Measurements from ENCODE around the gene BAZ2B. TPM values are rescaled to one million over a fixed set of nuclear protein-coding genes. Genes with fewer than 3 reads are reported as not detected.

BAZ2B gene
- total and polyA plus RNA-seq, 7 donors, result 7.6 to 156 (median 105) TPM

- Histone ChIP-seq H3K27me3 (no peaks in the 10 kb centered on the region), H3K27ac (no peak overlapping the region), H3K4me3 (no peak overlapping the region), H3K4me1 (peaks cover 0 to 6% (median 0%) of the 10 kb centered on the region in 4 donors), H3K9me3 (no peaks in the 10 kb centered on the region), H3K36me3 (no peaks in the 10 kb centered on the region)
- intact Hi-C loops (cut with DNase I), result no loop called here
- TF ChIP-seq CTCF (IDR thresholded peaks at IDR 0.05) (no peak), EP300 (IDR thresholded peaks at IDR 0.05) (no peak), POLR2A (IDR thresholded peaks at IDR 0.05) (no peak), POLR2AphosphoS5 (IDR thresholded peaks at IDR 0.05) (no peak)
- WGBS, 2 donors, result 95 to 96% methylated on average over 3 of the region's 3 CpGs
- DNase-seq, result no peak
These were observed 91.3 kb downstream of the BAZ2B start for GRCh38 chr2:159525012-159525411.

- peaks cover 0 to 26% (median 15%) of the 10 kb centered on the region in 4 donors for H3K4me1 ChIP-seq
- no peaks in the 10 kb centered on the region for H3K27me3 ChIP-seq
- no peak for TF ChIP-seq CTCF (IDR thresholded peaks at IDR 0.05)
- TF ChIP-seq POLR2AphosphoS5 (IDR thresholded peaks at IDR 0.05), result no peak
- no peak for TF ChIP-seq POLR2A (IDR thresholded peaks at IDR 0.05)
- no peak for TF ChIP-seq EP300 (IDR thresholded peaks at IDR 0.05)
- H3K4me3 ChIP-seq, result no peak overlapping the region
- H3K9me3 ChIP-seq, result no peaks in the 10 kb centered on the region
- H3K27ac ChIP-seq, result no peak overlapping the region
- intact Hi-C loops (cut with DNase I), result no loop called here
- no peak for DNase-seq
- H3K36me3 ChIP-seq, result no peaks in the 10 kb centered on the region
- 85 to 88% methylated on average over 2 of the region's 2 CpGs for WGBS, 2 donors
These were observed 95.1 kb downstream of the BAZ2B start for GRCh38 chr2:159521272-159521671.

GRCh38 chr2:159518321-159519005 is 97.9 kb downstream of the BAZ2B start:
- DNase-seq, result no peak
- TF ChIP-seq POLR2AphosphoS5 (IDR thresholded peaks at IDR 0.05) (no peak), CTCF (IDR thresholded peaks at IDR 0.05) (no peak), EP300 (IDR thresholded peaks at IDR 0.05) (no peak), POLR2A (IDR thresholded peaks at IDR 0.05) (no peak)
- no peaks in the 10 kb centered on the region for H3K36me3 ChIP-seq
- no peaks in the 10 kb centered on the region for H3K9me3 ChIP-seq
- intact Hi-C loops (cut with DNase I), result no loop called here
- peaks cover 0 to 47% (median 26%) of the 10 kb centered on the region in 4 donors for H3K4me1 ChIP-seq
- WGBS, 2 donors, result 68 to 69% methylated on average over 3 of the region's 3 CpGs
- no peak overlapping the region for H3K4me3 ChIP-seq
- H3K27me3 ChIP-seq, result no peaks in the 10 kb centered on the region
- no peak overlapping the region for H3K27ac ChIP-seq

GRCh38 chr2:159516241-159516758 is 100.0 kb downstream of the BAZ2B start:
- peak overlapping the region in 3 of 4 donors; percentile 25 to 44 (median 31) for H3K4me3 ChIP-seq
- no peak for DNase-seq

More at GRCh38 chr2:159516241-159516758, 100.0 kb downstream of the BAZ2B start:
- TF ChIP-seq CTCF (IDR thresholded peaks at IDR 0.05) (no peak), EP300 (IDR thresholded peaks at IDR 0.05) (no peak), POLR2A (IDR thresholded peaks at IDR 0.05) (no peak), POLR2AphosphoS5 (IDR thresholded peaks at IDR 0.05) (no peak)
- WGBS, 2 donors, result 0 to 5% methylated on average over 6 of the region's 6 CpGs
- no peaks in the 10 kb centered on the region for H3K27me3 ChIP-seq
- H3K27ac ChIP-seq, result peak overlapping the region; percentile 10 to 59 (median 40)
- intact Hi-C loops (cut with DNase I), result no loop called here
- H3K9me3 ChIP-seq, result no peaks in the 10 kb centered on the region
- peaks cover 0 to 61% (median 29%) of the 10 kb centered on the region in 4 donors for H3K4me1 ChIP-seq
- H3K36me3 ChIP-seq, result no peaks in the 10 kb centered on the region

All from sigmoid colon (tissue), 7 donors.